Measurements from ENCODE around the gene KCTD8.

KCTD8 gene

GRCh38 chr4:44160776-44161367 is 287.7 kb downstream of the KCTD8 start:
- DNase-seq: no peak

GRCh38 chr4:44159991-44160390 is 288.6 kb downstream of the KCTD8 start:
- DNase-seq: no peak

- DNase-seq: no peak
Measured at GRCh38 chr4:44157611-44158277, 290.9 kb downstream of the KCTD8 start.

- no peak for DNase-seq
Measured at GRCh38 chr4:44150091-44150576, 298.5 kb downstream of the KCTD8 start.

- DNase-seq: no peak
Measured at GRCh38 chr4:44149282-44149681, 299.3 kb downstream of the KCTD8 start.

- DNase-seq: no peak
Measured at GRCh38 chr4:44147571-44148075, 301.0 kb downstream of the KCTD8 start.

GRCh38 chr4:44146516-44146915 is 302.1 kb downstream of the KCTD8 start:
- no peak for DNase-seq

GRCh38 chr4:44145868-44146267 is 302.7 kb downstream of the KCTD8 start:
- no peak for DNase-seq

GRCh38 chr4:44132526-44132925 is 316.1 kb downstream of the KCTD8 start:
- DNase-seq: no peak
